ENCODE measurements around the gene ACADVL.
A peak's percentile ranks its signal among the peaks of the same experiment; 100 is the strongest.

The ACADVL gene

DNA sequence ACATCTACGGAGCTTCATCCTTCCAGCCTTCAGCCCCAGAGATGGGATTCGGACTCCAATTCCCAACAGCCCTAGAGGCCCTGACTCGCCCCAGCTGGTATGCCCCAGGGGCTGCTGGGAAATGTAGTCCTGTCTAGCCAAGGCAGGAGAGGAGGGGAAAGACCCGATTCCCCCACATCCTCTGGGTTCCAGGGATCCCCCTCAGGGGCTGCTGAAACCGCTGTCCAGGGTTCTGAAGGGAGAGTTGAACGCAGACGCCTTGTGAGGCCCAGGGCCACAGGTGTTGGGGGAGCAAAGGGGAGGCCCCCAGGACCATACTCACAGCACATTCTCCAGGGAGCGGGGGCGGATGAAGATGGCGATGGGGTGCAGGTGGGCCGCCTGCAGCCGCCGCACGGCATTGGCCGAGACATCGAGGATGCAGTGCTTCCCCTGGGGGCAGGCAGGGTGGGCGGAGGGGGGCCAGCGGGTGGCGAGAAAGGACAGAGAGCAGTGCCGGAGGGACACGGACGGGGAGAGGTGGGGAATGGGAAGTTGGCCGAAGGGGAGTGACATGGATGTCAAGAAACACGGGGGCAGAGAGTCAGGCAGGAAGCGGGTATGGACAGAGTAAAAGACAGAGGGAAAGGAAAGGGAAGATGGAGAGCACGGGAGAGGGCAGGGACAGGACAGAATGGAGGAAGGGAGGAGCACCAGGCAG lies 28.0 kb upstream of the ACADVL start:
- DNase-seq = no peak

DNA sequence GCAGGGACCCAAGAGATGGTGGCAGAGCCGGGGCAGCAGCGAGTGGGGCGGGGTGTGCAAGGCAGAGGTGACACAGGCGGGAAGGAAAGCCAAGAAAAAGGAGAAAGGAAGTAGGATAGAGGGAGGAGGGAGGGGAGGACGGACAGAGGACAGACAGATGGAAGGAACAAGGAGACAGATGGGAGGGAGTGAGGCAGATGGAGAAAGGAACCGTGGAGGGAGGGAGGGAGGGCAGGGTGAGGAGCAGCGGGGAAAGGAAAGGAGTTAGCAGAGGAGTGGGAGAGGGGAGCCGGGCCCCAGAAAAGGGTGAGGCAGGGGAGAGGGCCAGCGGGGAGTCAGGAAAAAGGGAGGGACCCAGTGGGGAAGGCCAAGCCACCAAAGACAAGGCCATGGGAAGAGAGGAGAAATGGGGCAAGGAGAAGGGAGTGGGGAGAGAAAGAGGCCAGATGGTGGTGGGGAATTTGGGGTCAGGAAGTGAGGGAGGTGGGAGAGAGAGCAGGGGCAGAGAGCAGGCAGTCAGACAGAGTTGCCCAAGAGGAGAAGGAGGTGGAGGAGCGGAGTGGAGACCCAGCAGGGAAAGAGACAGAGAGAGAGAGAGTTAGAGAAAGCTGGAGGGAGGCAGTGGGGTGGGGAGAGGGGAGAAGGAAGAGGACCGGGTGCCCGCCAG lies 27.3 kb upstream of the ACADVL start:
- DNase-seq = peak; percentile 21

DNA sequence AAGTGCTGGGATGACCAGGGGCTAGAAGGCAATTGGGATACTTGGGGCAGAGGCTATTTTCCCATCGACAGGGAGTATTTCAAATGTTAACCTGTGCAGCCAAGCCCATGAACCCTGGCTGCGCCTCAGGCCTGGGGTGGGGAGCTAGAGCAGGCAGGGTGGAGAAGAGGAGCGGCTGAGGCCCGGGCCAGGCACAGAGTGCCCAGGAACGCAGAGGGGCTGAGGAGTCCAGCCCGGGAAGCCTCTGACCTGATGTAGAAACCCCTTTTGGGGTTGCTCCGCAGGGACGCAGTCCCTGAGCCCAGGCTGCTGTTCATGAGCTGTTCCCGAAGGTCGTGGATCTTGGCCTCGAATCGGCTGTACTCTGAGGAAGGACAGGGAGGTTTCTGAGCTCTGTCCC lies 23.8 kb upstream of the ACADVL start:
- DNase-seq = no peak

DNA sequence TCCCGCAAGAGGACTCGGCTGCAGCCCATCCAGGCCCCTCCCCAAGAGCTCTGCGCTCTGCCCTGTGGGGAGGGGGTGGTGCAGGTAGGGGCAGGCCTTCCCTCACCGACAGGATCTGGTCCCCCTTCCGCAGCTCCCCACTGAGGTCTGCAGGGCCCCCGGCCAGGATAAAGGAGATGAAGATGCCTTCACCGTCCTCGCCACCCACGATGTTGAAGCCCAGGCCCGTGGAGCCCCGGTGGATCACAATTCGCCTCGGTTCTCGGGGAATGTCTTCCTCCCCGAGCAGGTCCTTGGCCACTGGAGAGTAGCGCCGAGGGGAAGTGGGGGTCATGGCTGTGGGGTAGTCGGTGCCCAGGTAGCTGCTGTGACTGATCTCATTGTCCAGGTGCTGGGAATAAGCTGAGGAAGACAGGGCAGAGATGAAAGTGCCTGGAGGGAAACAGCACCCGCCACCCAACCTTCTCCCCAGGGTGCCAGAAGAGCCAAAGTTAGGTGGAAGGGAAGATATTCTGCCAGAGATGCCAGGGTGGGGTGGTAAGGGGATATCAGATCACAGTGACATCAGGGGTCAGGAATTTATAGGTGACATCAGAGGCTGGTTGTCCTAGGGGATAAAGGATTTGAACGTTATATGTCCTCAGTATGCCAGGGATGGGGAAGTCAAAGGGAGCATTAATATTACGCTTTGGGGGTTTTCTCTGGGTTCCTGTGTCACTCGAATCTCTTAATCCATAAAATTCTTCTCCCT lies 22.9 kb upstream of the ACADVL start:
- no peak for DNase-seq

DNA sequence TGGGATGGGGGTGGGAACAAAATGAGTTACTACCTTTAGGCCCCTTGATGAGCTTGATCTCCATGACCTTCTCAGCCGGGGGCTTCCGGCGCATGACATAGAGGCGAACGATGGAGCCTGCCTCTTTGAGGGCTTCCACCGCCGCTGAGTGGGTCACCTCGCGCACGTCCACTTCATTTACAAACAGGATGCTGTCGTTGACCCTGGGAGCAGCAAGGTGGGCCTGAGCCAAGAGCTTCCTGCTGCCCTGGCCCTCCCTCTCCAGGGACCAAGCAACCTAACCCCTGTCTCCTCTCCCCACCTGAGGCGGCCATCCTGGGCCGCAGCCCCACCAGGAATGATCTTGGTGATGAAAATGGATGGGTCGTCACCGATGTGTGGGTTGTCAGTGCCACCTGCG lies 16.3 kb upstream of the ACADVL start:
- DNase-seq = no peak

DNA sequence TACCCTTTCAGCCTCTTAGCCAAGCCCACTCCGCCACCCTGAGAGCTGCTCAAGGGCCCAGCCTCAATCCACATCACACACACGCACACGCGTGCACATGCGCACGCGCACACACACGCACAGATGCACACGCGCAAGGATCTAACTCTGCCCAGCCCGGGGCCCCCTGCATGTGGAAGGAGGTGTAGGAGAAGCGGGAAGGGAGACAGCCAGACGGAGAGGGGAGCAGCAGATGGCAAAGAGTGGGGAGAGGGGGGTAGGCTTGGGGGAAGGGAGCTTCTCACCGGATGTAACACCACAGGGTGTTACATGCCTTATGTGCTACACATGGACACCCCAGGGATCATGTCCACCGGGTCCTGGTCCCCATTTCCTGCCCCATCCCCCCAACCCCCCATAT lies 15.4 kb upstream of the ACADVL start:
- DNase-seq = peak; percentile 36

DNA sequence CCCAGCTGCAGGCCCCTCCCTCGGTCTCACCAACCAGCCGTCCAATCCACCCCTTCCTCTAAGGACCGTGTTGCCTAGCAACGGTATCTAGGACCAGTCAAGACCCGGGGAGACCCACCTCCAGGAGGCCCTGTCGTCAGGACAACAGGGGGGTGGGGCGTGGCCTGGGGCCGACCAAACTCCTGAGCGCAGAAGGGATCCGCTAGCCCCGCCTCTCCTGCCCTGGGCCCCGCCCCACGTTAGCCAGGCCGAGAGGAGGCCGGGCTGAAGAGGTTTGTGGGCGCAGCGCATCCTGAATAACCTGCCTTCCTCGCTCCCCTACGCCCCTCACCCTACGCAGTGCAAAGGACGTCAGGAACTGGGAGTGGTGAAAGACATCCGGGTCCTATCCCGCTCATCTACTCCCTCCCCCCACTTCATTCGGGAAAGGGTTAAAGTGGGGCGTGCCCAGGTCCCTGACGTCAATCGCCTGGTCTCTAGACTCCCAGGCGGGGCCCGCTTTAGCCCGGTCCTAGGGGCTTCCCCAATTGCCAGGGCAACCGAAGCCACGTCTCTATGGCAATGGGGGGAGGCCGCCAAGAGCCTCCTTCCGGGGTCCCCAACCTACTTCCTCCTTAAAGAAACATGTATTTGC lies 14.8 kb upstream of the ACADVL start:
- peak; percentile 60 for DNase-seq

DNA sequence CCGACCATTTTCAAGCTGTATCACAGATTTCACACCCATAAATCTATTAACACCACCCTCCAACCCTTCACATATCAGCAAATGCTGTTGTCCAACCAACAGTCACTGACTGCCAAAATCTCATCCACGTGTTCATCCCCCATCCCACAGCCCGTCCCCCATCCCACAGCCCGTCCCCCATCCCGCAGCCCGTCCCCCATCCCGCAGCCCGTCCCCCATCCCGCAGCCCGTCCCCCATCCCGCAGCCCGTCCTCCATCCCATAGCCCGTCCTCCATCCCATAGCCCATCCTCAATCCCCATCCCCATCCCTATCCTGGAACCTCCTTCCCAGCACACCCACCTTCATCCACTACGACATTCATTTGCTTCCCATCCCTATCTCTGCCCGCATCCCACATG lies 14.2 kb upstream of the ACADVL start:
- DNase-seq = no peak

DNA sequence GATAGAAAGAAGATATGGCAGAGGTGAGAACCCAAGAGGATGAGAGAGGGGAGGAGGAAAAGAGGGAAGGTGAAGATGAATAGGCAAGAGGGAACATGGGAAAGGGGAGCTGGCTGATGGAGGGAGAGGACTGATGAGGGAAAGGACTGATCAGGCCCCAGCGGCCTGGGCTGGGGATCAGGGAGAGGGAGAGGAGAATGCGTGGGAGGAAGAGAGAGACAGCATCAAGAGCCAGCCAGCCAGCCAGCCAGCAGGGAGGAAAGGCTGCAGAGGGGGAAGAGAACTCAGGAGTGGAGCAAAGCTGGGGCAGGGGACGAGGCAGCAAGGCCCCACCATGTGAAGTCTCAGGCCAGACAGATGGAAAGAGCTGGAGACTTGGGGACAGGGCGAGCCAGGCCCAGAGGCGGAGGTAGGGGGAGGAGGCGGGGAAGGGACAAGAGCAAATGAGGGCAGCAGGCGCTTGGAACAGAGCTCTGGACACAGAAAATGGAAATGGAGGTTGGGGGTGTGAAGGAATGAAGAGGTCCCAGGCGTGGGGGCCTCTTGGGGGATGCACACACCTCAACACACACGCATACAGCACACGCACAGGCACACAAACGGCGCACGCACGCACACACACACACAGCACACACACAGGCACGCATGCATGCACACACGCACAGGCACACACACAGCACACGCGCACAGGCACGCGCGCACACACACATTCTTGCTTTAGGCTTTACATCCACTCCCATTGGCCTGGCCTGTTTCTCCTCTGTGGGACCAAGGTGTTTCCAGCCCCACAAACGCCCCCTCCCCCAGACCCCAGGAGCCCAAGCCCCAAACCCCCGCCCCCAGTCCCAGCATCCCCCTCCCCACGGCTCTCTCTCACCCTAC lies 12.4 kb upstream of the ACADVL start:
- no peak for DNase-seq

DNA sequence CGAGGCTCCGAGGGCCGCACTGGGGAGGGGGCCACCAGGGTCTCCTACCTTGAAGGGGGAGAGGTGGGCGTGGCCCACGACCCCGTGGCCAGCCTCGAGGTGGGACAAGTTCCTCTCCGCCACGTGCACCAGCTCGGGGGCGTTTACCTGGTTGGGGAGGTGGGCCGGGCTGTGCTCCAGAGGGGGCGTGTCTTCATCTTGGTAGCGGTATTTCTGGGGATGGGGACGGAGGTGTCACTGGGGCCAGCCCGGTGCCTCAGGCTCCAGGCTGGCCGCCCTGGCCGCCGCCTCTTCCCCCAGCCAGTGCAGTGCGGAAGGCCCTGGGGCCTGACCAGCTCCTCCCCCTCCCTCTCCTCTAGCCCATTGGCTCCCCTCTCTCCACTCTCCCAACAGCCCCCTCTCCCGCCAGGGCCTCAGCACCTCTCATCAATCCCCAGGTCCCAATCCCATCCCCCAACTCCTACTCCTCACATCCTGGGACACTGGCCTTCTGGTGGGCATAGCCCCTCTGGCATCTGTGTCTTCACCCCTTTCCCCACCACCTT lies 11.6 kb upstream of the ACADVL start:
- DNase-seq = no peak

DNA sequence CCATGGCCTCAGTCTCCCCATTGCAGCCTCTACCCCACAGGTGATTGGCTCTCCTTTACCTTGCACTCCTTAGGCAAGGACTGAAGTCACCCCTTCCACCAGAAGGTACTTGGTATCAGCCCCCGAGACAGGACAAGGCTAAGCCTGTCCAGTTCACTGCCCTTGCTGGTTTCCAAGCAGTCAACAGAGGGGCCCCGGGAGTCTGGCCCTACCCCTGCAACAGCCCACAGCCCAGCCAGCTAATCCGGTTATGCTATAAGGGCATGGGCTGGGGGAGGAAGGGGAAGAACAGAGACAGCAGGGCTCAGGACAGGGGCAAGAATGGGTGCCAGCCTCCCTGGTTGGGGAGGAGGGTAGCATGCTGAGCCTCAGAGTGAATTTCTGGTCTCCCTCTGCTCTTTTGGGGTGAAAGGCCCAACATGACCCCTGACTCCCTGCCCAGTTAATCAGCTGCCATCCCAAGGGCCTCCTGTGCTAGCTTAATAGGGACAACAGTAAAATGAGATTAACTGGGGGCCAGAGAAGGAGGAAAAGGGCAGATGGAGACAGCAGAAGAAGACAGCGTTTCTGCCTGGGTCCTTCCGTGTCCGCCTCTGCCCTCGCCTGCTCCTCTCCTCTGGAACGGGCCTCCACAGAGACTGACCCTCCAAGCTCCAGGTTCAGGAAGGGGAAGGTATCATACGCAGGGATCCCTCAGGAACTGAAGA lies 10.8 kb upstream of the ACADVL start:
- no peak for DNase-seq

DNA sequence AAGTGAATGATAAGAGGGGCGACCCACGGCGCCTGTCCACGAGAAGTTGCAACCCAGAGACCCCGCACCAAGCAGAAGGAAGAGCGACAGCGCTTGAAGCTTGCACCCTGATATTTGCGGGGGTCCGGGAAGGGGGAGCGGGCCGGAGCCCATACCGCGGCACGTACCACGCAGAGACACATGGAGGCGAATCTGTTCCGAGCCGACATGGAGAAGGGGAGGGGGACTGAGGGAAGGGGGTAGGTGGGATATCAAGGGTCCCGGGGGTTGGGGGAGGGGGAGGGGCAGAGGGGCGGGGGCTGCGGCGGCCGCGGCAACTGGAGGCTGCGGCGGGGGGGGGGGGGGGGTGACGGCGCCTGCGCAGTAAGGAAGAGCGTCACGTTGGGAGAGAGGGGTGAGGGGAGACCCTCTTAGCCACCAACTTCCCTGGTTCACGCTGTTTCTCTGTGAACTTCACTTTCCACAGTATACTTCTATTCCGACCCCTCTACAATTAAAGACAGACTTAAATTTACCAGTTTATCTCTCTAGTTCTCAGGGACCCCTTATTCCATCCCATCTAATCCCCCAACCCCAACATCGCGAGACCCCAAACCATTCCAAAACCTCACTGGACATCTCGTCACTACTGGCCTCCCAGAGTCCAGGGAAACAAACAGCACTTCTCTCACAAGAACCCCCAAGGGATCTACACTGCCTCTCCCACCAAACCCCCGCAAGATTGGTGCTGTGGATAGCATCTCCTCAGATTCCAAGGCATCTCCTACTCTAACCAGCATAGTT lies 8.1 kb upstream of the ACADVL start:
- DNase-seq = no peak

DNA sequence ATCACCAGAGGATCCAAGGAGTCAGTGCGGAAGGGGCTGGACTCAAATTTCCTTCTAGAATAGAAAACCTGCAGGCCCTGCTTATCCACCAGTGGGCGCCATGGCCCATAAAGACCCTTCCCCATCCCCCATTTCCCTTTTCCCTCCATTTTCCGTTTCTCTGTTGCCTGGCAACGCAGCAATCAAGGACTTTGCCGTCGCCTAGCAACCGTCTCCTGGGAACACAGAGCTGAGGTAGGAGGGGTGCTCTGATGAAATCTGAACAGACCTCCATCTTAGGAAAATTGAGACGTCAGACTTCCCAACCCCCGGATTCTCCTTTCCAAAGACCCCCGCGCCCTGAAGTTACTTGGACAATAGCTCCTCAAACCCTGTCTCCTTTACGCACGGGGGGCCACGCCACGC lies 5.8 kb upstream of the ACADVL start:
- peak; percentile 52 for DNase-seq

DNA sequence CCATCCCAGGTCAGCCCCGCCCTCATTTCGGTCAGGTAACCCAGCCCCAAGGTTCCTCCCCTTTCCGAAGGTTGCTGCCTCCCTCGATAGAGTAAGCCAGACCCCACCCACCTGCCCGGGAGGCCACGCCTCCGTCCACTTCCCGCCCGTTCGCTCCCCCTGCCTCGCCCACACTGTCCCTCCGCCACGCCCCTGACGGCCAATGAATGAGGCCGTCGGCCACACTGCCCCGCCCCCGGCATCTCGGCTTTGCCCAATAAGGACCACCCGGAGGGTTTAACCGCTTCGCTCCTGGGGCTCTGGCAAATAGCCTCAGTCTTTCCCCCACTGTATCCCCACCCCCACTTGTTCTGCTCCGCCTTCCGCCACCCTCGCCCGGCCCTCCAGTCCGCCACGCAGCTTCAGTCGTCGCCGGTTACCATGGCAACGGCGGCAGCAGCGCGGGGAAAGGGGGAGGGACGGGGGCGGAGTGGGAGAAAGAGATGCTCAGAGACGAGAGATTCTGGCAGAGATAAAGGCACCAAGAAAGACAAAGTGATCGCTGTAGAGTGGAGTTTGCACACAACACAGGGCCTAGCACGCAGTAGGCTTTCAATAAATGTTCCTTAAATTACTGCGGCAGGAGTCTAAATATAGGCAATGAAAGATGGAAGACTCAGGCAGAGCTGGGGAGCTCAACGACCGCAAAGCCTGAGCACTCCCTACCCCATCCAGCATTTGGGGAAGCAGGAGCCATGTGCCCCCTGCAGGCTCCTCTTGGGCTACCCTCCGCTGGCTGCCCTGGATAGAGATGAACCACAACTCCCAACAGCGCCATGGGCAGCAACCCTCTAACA lies 5.2 kb upstream of the ACADVL start:
- DNase-seq = peak; percentile 75

DNA sequence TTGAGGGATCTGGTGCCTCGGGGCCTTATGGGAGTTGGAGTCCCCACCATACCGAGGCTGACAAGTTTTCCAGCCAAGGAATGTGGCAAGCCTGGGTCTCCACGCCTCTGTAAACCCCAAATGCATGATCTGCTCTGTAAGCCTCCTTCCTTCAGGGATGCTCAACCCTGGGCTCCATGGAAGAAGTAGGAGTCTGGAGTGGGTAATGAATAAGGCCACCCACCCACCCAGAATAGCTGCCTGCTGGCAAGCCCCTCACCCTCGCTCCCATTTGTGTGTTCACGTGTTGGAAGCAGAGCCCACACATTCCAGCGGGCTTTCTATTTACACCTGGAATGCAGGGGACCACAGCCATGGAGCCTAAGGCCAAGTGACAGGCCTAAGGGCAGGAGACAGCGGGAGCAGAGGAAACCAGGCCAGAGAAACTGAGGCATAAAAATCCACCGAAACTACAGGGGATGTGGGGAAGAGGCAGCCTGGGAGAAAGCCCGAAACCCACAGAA lies 4.6 kb upstream of the ACADVL start:
- DNase-seq = no peak

DNA sequence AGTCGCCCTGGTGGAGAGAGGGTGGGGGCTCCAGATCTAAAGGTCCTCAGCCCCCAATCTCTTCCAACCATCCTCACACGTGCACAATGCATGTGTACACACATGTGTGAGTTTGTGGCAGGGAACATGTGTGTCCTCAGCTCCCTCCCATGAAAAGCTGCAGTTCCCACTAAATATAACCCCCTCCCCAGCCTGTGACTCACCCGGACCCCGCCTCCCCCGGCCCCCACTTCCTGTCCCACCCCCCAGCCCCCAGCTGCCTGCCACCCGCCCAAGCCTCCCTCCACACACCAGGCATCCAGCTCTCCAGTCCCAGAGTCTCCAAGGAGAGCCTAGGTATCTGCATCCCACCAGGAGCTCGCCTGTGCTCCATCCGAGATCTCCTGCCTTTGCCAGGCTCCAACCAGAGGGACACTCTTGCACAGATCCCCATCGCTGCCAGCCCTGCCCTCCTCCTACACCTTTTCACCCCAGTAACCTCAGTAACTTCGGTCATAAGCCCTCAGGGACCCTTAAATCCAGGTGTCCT lies 4.0 kb upstream of the ACADVL start:
- no peak for DNase-seq

DNA sequence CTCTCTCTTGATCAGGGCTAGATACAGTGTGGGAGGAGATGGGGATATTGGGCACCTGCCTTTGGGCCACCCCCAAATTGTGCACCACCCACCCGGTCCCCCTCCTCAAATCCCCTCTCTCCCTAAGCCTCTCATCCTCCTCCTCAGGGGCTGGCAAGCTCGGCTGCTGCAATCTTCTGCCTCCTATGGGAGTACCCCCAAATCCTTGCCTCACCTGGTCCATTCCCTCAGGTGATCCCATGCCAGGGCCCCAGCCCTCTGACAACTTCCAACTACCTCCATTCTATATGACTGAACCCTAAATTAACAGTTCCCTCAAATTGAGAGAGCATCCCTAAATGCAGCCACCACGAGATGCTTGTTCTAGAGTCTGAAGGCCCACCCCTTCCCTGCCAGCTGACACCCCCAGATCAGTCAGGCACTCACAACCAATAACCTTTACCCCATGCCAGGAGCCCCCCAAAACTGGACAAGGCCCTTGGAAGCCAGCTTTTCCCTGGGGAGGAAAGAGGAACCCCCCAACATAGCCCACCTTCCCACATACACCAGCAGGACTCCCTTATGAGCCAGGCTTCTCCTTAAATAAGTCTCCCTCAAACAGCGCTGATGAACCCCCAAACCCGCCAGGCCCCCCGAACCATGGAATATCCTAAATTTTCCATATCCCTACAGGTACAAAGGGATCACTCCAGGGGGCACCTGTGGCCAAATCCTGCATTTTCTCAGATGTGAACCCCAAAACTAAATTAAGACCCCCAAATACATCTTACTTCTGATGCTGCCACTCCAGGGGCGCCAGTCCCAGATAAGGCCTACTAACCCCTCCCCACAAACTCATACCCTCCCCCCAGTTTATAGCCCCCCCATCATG lies 3.3 kb upstream of the ACADVL start:
- DNase-seq = no peak
